T-cell (primary cell): ENCODE results near the gene YLPM1. TPM values are rescaled to one million over a fixed set of nuclear protein-coding genes. Genes with fewer than 3 reads are reported as not detected.

Source experiments
- ATAC-seq, 4 experiments: fragments of 200-7000 bp in 3 of 4; fragments of 150-1000 bp in 1 of 4; cut with Tn5 transposase; replicated peaks in 1 of 4; 1 replicate in 3 of 4; 2 replicates in 1 of 4; pipeline ENCODE4 v1.10.0; 2021; ENCODE audit warnings: moderate library complexity in 3 of 4, mild to moderate bottlenecking in 2 of 4, moderate number of reproducible peaks in 1 of 4
- CTCF ChIA-PET, 2 donors: fragments of 300-600 bp; sonication (Branson Sonifier 250); formaldehyde crosslinking; loops; one replicate each; lab custom pipeline; 2022; ENCODE audit warnings: antibody characterized with exemption in 2 of 2; lab: Charles Lee
- POLR2A ChIA-PET, 2 donors: fragments of 300-600 bp; sonication (Branson Sonifier 250); formaldehyde crosslinking; loops; one replicate each; lab custom pipeline; 2022; ENCODE audit warnings: antibody characterized with exemption in 2 of 2; lab: Charles Lee
- DNase-seq, 35 experiments: peaks; one replicate each; pipeline versions ENCODE4 v3.0.0 to v3.0.0-alpha.2; 2013 to 2023
- H3K27ac ChIP-seq: one replicate; pipeline ENCODE4 v1.5.1; 2013; ENCODE audit warnings: low read length
- H3K27me3 ChIP-seq, 2 experiments: replicated peaks in 1 of 2; 1 replicate in 1 of 2; 2 replicates in 1 of 2; pipeline versions ENCODE4 v1.6.1 to v1.7.0; 2013; ENCODE audit warnings: low read length in 1 of 2, mixed read lengths in 1 of 2; ENCODE audit not compliant: control insufficient read depth in 2 of 2, insufficient read depth in 2 of 2; ENCODE audit errors: extremely low read depth in 1 of 2
- H3K36me3 ChIP-seq, 2 donors: 1 replicate in 1 of 2; 2 replicates in 1 of 2; pipeline versions ENCODE4 v1.6.1 to v1.7.0; 2013; ENCODE audit warnings: low read length in 1 of 2; ENCODE audit not compliant: control insufficient read depth in 2 of 2, insufficient read depth in 1 of 2; ENCODE audit errors: extremely low read depth in 1 of 2
- H3K4me1 ChIP-seq, 2 experiments: 1 replicate in 1 of 2; 2 replicates in 1 of 2; pipeline versions ENCODE4 v1.6.1 to v1.7.0; 2013; ENCODE audit warnings: low read length in 2 of 2, mixed read lengths in 1 of 2; ENCODE audit not compliant: insufficient read depth in 2 of 2, control insufficient read depth in 1 of 2; ENCODE audit errors: extremely low read depth in 1 of 2
- H3K4me3 ChIP-seq, 2 donors: 1 replicate in 1 of 2; 2 replicates in 1 of 2; pipeline versions ENCODE4 v1.5.1 to v1.7.0; 2013; ENCODE audit warnings: mild to moderate bottlenecking in 2 of 2, low read length in 1 of 2, moderate library complexity in 1 of 2; ENCODE audit not compliant: control insufficient read depth in 1 of 2; ENCODE audit errors: extremely low read depth in 1 of 2
- H3K9me3 ChIP-seq: 2 replicates; pipeline ENCODE4 v1.7.0; 2013
- H3K27ac Mint-ChIP-seq, 2 donors: one replicate each; pipeline ENCODE4 v1.8.0; 2020 to 2021; ENCODE audit warnings: mild to moderate bottlenecking in 2 of 2, mixed read lengths in 2 of 2
- H3K27me3 Mint-ChIP-seq, 2 donors: one replicate each; pipeline ENCODE4 v1.8.0; 2021 to 2022; ENCODE audit warnings: mixed read lengths in 2 of 2
- H3K36me3 Mint-ChIP-seq: one replicate; pipeline ENCODE4 v1.8.0; 2021; ENCODE audit warnings: mixed read lengths
- H3K4me1 Mint-ChIP-seq, 3 donors: one replicate each; pipeline ENCODE4 v1.8.0; 2020 to 2022; ENCODE audit warnings: mixed read lengths in 3 of 3, mild to moderate bottlenecking in 1 of 3
- H3K4me3 Mint-ChIP-seq, 3 donors: one replicate each; pipeline ENCODE4 v1.8.0; 2020 to 2022; ENCODE audit warnings: mild to moderate bottlenecking in 3 of 3, mixed read lengths in 3 of 3, moderate library complexity in 3 of 3
- H3K9me3 Mint-ChIP-seq, 3 donors: one replicate each; pipeline ENCODE4 v1.8.0; 2020 to 2022; ENCODE audit warnings: mixed read lengths in 3 of 3
- WGBS: methylation state at CpG from one replicate; pipeline ENCODE4 v1.1.5; 2013; ENCODE audit warnings: missing lambda C conversion rate; ENCODE audit not compliant: insufficient coverage; 5-methylcytosine and 5-hydroxymethylcytosine counted together
- total RNA-seq, 35 experiments: library from RNA in 6 of 35; stranded (reverse) in 6 of 35; fragments of 120-200 nt in 1 of 35; gene quantifications; one replicate each; pipeline versions ENCODE4 v1.2.1 to v1.2.4 and lab custom pipeline; 2013 to 2026

The YLPM1 gene
- total RNA-seq, 5 donors from 2014 or later (not counting 1 experiment from before 2014, with no cell fraction given): 73.0 to 121 (median 86.5) TPM

DNA sequence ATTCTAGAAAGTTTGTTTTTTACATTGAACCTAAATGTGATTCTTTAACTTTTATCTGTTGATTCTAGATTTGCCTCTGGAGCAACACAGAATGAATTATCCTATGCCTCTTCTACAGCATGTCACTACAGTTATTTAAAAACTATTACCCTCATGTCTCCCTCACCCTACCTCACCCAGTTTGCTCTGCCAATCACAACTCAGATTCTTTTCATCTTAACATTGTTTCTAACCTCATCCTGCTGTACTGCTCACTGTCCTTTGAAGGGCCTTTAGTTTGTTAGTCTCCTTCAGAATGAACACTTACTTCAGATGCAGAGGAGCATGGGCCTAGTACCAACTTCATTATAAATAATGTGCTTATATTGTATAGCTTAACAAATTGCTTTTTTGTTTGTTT lies 21.5 kb downstream of the YLPM1 start:
- peak; percentile 92 to 97 (median 94) for ATAC-seq
- ChIA-PET POLR2A (interaction anchor here (0.6 kb wide), 2 partner anchors 54 to 758 kb away, joined by 3 to 5 read pairs; no protein-coding TSS in a partner anchor), CTCF (interaction anchor here in 1 of 2 donors (1.4 kb wide), 1 partner anchor 21 kb away, joined by 3 read pairs; the partner anchor contains the start of gene YLPM1)
- peak in 2 of 35 experiments; percentile 5 to 33 for DNase-seq
- Histone ChIP-seq H3K4me1 (peaks cover 0 to 11% of the 10 kb centered on the region in 2 experiments), H3K27me3 (no peaks in the 10 kb centered on the region), H3K4me3 (no peak overlapping the region), H3K27ac (no peak overlapping the region), H3K9me3 (no peaks in the 10 kb centered on the region), H3K36me3 (peaks cover 25 to 53% of the 10 kb centered on the region in 2 donors)
- no peaks in the 10 kb centered on the region for H3K27me3 Mint-ChIP-seq
- H3K9me3 Mint-ChIP-seq: no peaks in the 10 kb centered on the region
- H3K4me1 Mint-ChIP-seq: peaks cover 35 to 44% (median 35%) of the 10 kb centered on the region in 3 donors
- no peak overlapping the region for H3K4me3 Mint-ChIP-seq
- peak overlapping the region; percentile 76 for H3K27ac Mint-ChIP-seq
- peaks cover 65% of the 10 kb centered on the region for H3K36me3 Mint-ChIP-seq

DNA sequence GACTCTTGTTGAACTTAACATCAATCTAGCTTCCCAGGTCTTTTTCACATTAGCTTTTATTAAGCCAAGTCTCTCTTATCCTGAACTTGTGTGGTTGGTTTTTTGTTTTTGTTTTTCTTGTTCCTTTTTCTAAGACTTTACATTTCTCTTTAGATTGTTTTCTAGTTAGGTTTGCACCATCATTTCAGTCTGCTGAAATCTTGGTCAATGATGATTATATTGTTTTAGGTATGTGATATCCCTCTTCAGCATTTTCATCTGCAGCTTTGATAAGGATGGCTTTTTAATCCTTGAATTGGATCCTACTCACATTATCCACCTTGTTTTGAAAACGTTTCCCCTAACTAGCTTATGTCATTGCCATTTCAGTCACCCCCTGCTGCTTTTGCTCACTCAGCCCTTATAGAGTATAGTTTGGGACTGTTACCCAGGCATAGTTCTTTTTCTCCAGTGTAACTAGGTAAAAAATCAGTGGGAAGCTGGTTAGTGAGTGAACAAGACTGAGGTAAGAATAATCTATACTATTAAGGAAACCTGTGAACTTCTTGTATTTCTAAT lies 22.0 kb downstream of the YLPM1 start:
- peaks cover 35 to 44% (median 35%) of the 10 kb centered on the region in 3 donors for H3K4me1 Mint-ChIP-seq
- H3K36me3 ChIP-seq: peaks cover 22 to 50% of the 10 kb centered on the region in 2 donors
- no peaks in the 10 kb centered on the region for H3K27me3 Mint-ChIP-seq
- no peak overlapping the region for H3K4me3 ChIP-seq
- DNase-seq (no peak), ATAC-seq (no peak)
- CTCF ChIA-PET: interaction anchor here in 1 of 2 donors (0.6 to 1.4 kb wide), 2 partner anchors 22 to 618 kb away, joined by 3 to 9 read pairs; partner anchors contain the start of gene YLPM1
- POLR2A ChIA-PET: interaction anchor here (0.5 to 0.9 kb wide), 4 partner anchors 23 to 758 kb away, joined by 3 to 7 read pairs (median 4); no protein-coding TSS in a partner anchor
- no peaks in the 10 kb centered on the region for H3K27me3 ChIP-seq
- peak overlapping the region; percentile 13 for H3K27ac ChIP-seq
- no peak overlapping the region for H3K4me3 Mint-ChIP-seq
- H3K27ac Mint-ChIP-seq: peak overlapping the region; percentile 76
- peaks cover 0 to 11% of the 10 kb centered on the region in 2 experiments for H3K4me1 ChIP-seq
- no peaks in the 10 kb centered on the region for H3K9me3 ChIP-seq
- WGBS: no CpG with 5 or more reads among the region's 1 CpG
- no peaks in the 10 kb centered on the region for H3K9me3 Mint-ChIP-seq
- H3K36me3 Mint-ChIP-seq: peaks cover 65% of the 10 kb centered on the region

GRCh38 chr14:74786796-74787315 lies 23.7 kb downstream of the YLPM1 start:
- 100% methylated on average over 1 of the region's 2 CpGs for WGBS
- no peak overlapping the region for H3K4me3 Mint-ChIP-seq
- CTCF ChIA-PET: interaction anchor here in 1 of 2 donors (0.8 kb wide), 1 partner anchor 119 kb away, joined by 3 read pairs; no protein-coding TSS in a partner anchor

GRCh38 chr14:74792249-74793039 lies 29.3 kb downstream of the YLPM1 start:
- Mint-ChIP-seq H3K4me1 (peaks cover 49 to 54% (median 52%) of the 10 kb centered on the region in 3 donors), H3K36me3 (peaks cover 40% of the 10 kb centered on the region), H3K4me3 (peak overlapping the region; percentile 53 to 76 (median 55)), H3K9me3 (peaks cover 2 to 3% (median 3%) of the 10 kb centered on the region in 3 donors), H3K27ac (peak overlapping the region; percentile 83 to 87), H3K27me3 (no peaks in the 10 kb centered on the region)
- Histone ChIP-seq H3K4me1 (peaks cover 13 to 20% of the 10 kb centered on the region in 2 experiments), H3K9me3 (no peaks in the 10 kb centered on the region), H3K36me3 (peaks cover 7 to 10% of the 10 kb centered on the region in 2 donors), H3K27me3 (no peaks in the 10 kb centered on the region), H3K4me3 (peak overlapping the region in 1 of 2 donors; percentile 23), H3K27ac (peak overlapping the region; percentile 58)
- CTCF ChIA-PET: no interaction called here
- POLR2A ChIA-PET: interaction anchor here in 1 of 2 donors (0.5 kb wide), 1 partner anchor 30 kb away, joined by 4 read pairs; no protein-coding TSS in a partner anchor
- WGBS: 100% methylated on average over 1 of the region's 7 CpGs
- peak in 6 of 35 experiments; percentile 3 to 57 (median 7) for DNase-seq
- ATAC-seq: peak; percentile 76 to 87 (median 80)

More at GRCh38 chr14:74786796-74787315, 23.7 kb downstream of the YLPM1 start:
- POLR2A ChIA-PET: no interaction called here
- H3K9me3 ChIP-seq: no peaks in the 10 kb centered on the region
- Mint-ChIP-seq H3K4me1 (peaks cover 38 to 47% (median 39%) of the 10 kb centered on the region in 3 donors), H3K27me3 (no peaks in the 10 kb centered on the region), H3K36me3 (peaks cover 53% of the 10 kb centered on the region), H3K27ac (peak overlapping the region in 1 of 2 donors; percentile 45), H3K9me3 (peaks cover 0 to 3% (median 2%) of the 10 kb centered on the region in 3 donors)
- H3K27ac ChIP-seq: no peak overlapping the region
- DNase-seq: no peak
- peaks cover 16 to 33% of the 10 kb centered on the region in 2 donors for H3K36me3 ChIP-seq
- H3K4me1 ChIP-seq: peaks cover 2 to 11% of the 10 kb centered on the region in 2 experiments
- no peak overlapping the region for H3K4me3 ChIP-seq
- no peak for ATAC-seq
- H3K27me3 ChIP-seq: no peaks in the 10 kb centered on the region

- DNase-seq (peak in 4 of 35 experiments; percentile 11 to 53 (median 14)), ATAC-seq (peak in 1 of 4 experiments; percentile 64)
- POLR2A ChIA-PET: interaction anchor here in 1 of 2 donors (0.7 kb wide), 1 partner anchor 63 kb away, joined by 3 read pairs; no protein-coding TSS in a partner anchor
- peaks cover 45% of the 10 kb centered on the region for H3K36me3 Mint-ChIP-seq
- no peaks in the 10 kb centered on the region for H3K9me3 ChIP-seq
- 64% methylated on average over 3 of the region's 3 CpGs for whole genome bisulfite sequencing
- H3K27ac Mint-ChIP-seq: peak overlapping the region; percentile 83 to 87
- no peaks in the 10 kb centered on the region for H3K27me3 ChIP-seq
- CTCF ChIA-PET: interaction anchor here (0.7 to 0.9 kb wide), 2 partner anchors 31 to 43 kb away, joined by 4 to 5 read pairs; partner anchors contain the start of gene YLPM1 (in 1 of the 2)
- peaks cover under 1 to 21% of the 10 kb centered on the region in 2 donors for H3K36me3 ChIP-seq
- H3K4me1 Mint-ChIP-seq: peaks cover 49 to 61% (median 55%) of the 10 kb centered on the region in 3 donors
- H3K4me3 Mint-ChIP-seq: peak overlapping the region; percentile 53 to 76 (median 55)
- peaks cover 13 to 20% of the 10 kb centered on the region in 2 experiments for H3K4me1 ChIP-seq
- H3K9me3 Mint-ChIP-seq: peaks cover 2 to 3% (median 3%) of the 10 kb centered on the region in 3 donors
- no peak overlapping the region for H3K4me3 ChIP-seq
- H3K27ac ChIP-seq: peak overlapping the region; percentile 9
- H3K27me3 Mint-ChIP-seq: no peaks in the 10 kb centered on the region
Observed at GRCh38 chr14:74793506-74794155, 30.5 kb downstream of the YLPM1 start.
